ENCODE measurements around the gene TXNIP.
A peak's percentile ranks its signal among the peaks of the same experiment; 100 is the strongest.

Gene TXNIP

GRCh38 chr1:145963265-145964019 lies 32.9 kb downstream of the TXNIP start:
- no CpG with 5 or more reads among the region's 5 CpGs for WGBS (ENCODE audit: extremely low coverage, insufficient coverage, insufficient read length)
- H3K4me1 ChIP-seq (ENCODE audit: control insufficient read depth in 1 of 2, insufficient read depth in 2 of 2, low read length in 2 of 2): peaks cover 14 to 24% of the 10 kb centered on the region in 2 experiments
- no peak overlapping the region for H2AFZ ChIP-seq (ENCODE audit: insufficient read depth, low read length, poor library complexity)
- no peak overlapping the region for H2BK5ac ChIP-seq (ENCODE audit: low read depth, low read length, poor library complexity)
- no peak overlapping the region for H2BK12ac ChIP-seq (ENCODE audit: low read length)
- H2AK5ac ChIP-seq (ENCODE audit: low read length): no peak overlapping the region
- H3K14ac ChIP-seq (ENCODE audit: low read length): no peak overlapping the region
- H4K12ac ChIP-seq (ENCODE audit: low read depth, low read length): no peak overlapping the region
- H3K4me2 ChIP-seq (ENCODE audit: low read length): peak overlapping the region; percentile 66
- H4K91ac ChIP-seq (ENCODE audit: low read depth, low read length): no peak overlapping the region
- peaks cover 36% of the 10 kb centered on the region for H3K27me3 ChIP-seq (ENCODE audit: insufficient read depth, low read length)
- no peaks in the 10 kb centered on the region for H3K79me2 ChIP-seq (ENCODE audit: control insufficient read depth, insufficient read depth, low read length, poor library complexity)
- no peak overlapping the region for H3K9ac ChIP-seq (ENCODE audit: low read length)
- H3K18ac ChIP-seq (ENCODE audit: low read length): no peak overlapping the region
- H3K79me1 ChIP-seq (ENCODE audit: low read length): peaks cover 6% of the 10 kb centered on the region
- H3K4me3 ChIP-seq (ENCODE audit: low read depth, low read length): no peak overlapping the region
- no peaks in the 10 kb centered on the region for H3K36me3 ChIP-seq (ENCODE audit: control insufficient read depth in 1 of 2, insufficient read depth in 2 of 2, low read length in 2 of 2)
- H4K8ac ChIP-seq (ENCODE audit: low read depth, low read length): no peak overlapping the region
- no peak overlapping the region for H3K23ac ChIP-seq (ENCODE audit: low read length)
- H3K9me3 ChIP-seq (ENCODE audit: insufficient read depth, low read depth, low read length): peaks cover 2% of the 10 kb centered on the region
- H2BK120ac ChIP-seq (ENCODE audit: insufficient read depth, low read length, poor library complexity): no peak overlapping the region
- DNase-seq: peak; percentile 49 to 89
- H3K27ac ChIP-seq (ENCODE audit: low read depth, low read length): no peak overlapping the region
- H3K4ac ChIP-seq (ENCODE audit: low read depth, low read length): no peak overlapping the region

DNA sequence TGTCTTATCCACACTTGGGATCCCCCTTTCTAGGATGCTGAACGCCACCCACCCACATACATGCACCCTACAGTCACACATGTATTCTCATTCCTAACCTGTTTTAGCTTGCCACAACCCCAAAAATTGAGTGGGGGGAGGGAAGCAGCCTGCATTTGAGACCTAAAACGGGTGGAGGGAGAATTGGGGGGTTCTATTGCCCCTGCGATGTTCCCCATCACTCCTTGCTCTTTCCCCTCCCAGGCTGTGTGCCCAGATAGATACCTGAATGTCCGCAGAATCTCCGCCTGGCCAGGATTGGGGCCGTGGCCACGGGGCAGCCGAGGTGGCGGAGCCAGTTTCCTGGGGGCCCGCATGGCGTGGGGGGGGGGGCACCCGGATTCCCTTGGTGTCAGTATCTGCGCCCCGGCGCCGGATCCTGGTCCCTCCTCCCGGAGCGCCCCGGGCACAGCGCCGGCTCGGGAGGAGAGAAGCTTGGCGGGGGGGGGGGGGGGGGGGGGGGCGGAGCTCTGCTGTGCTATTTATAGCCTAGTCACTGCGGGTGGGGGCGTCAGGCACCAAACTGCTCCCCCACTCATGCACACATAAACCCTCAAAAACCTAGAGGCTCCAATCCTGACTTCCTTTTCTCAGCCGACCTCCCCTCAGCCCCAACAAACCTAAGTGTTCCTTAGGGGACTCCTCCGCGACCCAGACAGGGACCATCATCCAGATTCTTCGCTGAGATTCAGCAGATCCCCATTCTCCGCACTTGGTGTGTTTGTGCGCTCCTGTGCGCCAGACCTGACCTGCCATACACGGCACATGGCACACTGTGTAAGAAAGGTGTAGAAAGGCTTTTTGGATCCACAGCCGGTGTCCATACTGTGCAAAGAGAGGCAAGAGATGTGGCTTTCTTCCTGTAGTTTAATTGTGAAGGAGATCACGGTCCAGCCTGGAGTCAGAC lies 33.9 kb downstream of the TXNIP start:
- Histone ChIP-seq H2BK5ac (ENCODE audit: low read depth, low read length, poor library complexity) (no peak overlapping the region), H2BK120ac (ENCODE audit: insufficient read depth, low read length, poor library complexity) (no peak overlapping the region), H2BK12ac (ENCODE audit: low read length) (no peak overlapping the region), H2AFZ (ENCODE audit: insufficient read depth, low read length, poor library complexity) (no peak overlapping the region), H3K27me3 (ENCODE audit: insufficient read depth, low read length) (peaks cover 37% of the 10 kb centered on the region), H3K4me2 (ENCODE audit: low read length) (peak overlapping the region; percentile 94), H3K4me3 (ENCODE audit: low read depth, low read length) (no peak overlapping the region), H3K36me3 (ENCODE audit: control insufficient read depth in 1 of 2, insufficient read depth in 2 of 2, low read length in 2 of 2) (no peaks in the 10 kb centered on the region), H4K12ac (ENCODE audit: low read depth, low read length) (no peak overlapping the region), H3K23ac (ENCODE audit: low read length) (no peak overlapping the region), H3K79me2 (ENCODE audit: control insufficient read depth, insufficient read depth, low read length, poor library complexity) (no peaks in the 10 kb centered on the region), H3K18ac (ENCODE audit: low read length) (no peak overlapping the region), H3K9me3 (ENCODE audit: insufficient read depth, low read depth, low read length) (peaks cover 2% of the 10 kb centered on the region), H3K4ac (ENCODE audit: low read depth, low read length) (no peak overlapping the region), H3K27ac (ENCODE audit: low read depth, low read length) (no peak overlapping the region), H4K91ac (ENCODE audit: low read depth, low read length) (no peak overlapping the region), H4K8ac (ENCODE audit: low read depth, low read length) (no peak overlapping the region), H3K14ac (ENCODE audit: low read length) (no peak overlapping the region), H3K4me1 (ENCODE audit: control insufficient read depth in 1 of 2, insufficient read depth in 2 of 2, low read length in 2 of 2) (peaks cover 15 to 26% of the 10 kb centered on the region in 2 experiments), H3K9ac (ENCODE audit: low read length) (no peak overlapping the region), H2AK5ac (ENCODE audit: low read length) (no peak overlapping the region), H3K79me1 (ENCODE audit: low read length) (peaks cover 6% of the 10 kb centered on the region)
- no CpG with 5 or more reads among the region's 36 CpGs for WGBS (ENCODE audit: extremely low coverage, insufficient coverage, insufficient read length)
- DNase-seq: peak in 1 of 2 donors; percentile 24

DNA sequence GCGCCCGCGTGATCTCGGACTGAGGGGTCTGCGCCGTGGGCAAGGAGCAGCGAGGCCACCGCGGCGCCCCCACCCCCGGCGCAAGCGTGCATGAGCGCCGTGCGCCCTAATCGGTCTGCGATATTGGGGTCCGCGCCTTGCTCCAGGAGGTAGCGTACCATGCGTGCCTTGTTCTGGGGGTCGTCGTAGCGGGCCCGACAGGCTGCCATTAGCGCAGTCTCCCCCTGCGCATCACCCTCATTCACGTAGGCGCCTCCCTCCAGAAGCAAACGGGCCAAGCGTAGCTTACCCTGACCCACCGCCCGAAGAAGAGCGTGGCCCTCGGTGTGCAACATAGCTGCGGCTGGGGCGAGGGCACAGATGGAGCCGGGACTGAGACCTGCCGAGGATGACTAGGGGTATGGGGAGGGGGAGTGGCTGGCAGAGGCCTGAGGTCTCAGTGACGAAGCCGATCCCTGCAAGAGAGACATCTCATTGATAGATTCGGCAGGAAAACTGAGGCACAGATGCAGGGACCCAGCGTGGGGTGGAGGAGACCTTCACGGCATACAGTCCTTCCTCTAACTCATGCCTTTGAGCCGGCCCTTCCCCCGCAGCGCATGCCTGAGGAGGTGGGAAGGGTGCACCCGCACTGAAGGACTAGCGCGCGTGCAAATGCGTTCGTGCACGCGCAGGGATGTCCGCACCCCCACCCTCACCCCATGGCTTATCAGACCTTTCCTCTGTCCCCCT lies 34.8 kb downstream of the TXNIP start:
- no peak overlapping the region for H3K27ac ChIP-seq (ENCODE audit: low read depth, low read length)
- no peak overlapping the region for H3K14ac ChIP-seq (ENCODE audit: low read length)
- H3K9ac ChIP-seq (ENCODE audit: low read length): no peak overlapping the region
- H3K36me3 ChIP-seq (ENCODE audit: control insufficient read depth in 1 of 2, insufficient read depth in 2 of 2, low read length in 2 of 2): no peaks in the 10 kb centered on the region
- no peaks in the 10 kb centered on the region for H3K79me2 ChIP-seq (ENCODE audit: control insufficient read depth, insufficient read depth, low read length, poor library complexity)
- H3K4me1 ChIP-seq (ENCODE audit: control insufficient read depth in 1 of 2, insufficient read depth in 2 of 2, low read length in 2 of 2): peaks cover 16 to 26% of the 10 kb centered on the region in 2 experiments
- H2BK120ac ChIP-seq (ENCODE audit: insufficient read depth, low read length, poor library complexity): no peak overlapping the region
- WGBS (ENCODE audit: extremely low coverage, insufficient coverage, insufficient read length): no CpG with 5 or more reads among the region's 57 CpGs
- H3K4ac ChIP-seq (ENCODE audit: low read depth, low read length): no peak overlapping the region
- no peak overlapping the region for H4K8ac ChIP-seq (ENCODE audit: low read depth, low read length)
- H3K4me2 ChIP-seq (ENCODE audit: low read length): peak overlapping the region; percentile 94
- no peak overlapping the region for H4K91ac ChIP-seq (ENCODE audit: low read depth, low read length)
- H2BK5ac ChIP-seq (ENCODE audit: low read depth, low read length, poor library complexity): no peak overlapping the region
- H2AFZ ChIP-seq (ENCODE audit: insufficient read depth, low read length, poor library complexity): no peak overlapping the region
- no peak overlapping the region for H2BK12ac ChIP-seq (ENCODE audit: low read length)
- H3K27me3 ChIP-seq (ENCODE audit: insufficient read depth, low read length): peaks cover 40% of the 10 kb centered on the region
- H3K9me3 ChIP-seq (ENCODE audit: insufficient read depth, low read depth, low read length): peaks cover 2% of the 10 kb centered on the region
- H3K4me3 ChIP-seq (ENCODE audit: low read depth, low read length): peak overlapping the region; percentile 77
- no peak overlapping the region for H3K18ac ChIP-seq (ENCODE audit: low read length)
- no peak overlapping the region for H2AK5ac ChIP-seq (ENCODE audit: low read length)
- H4K12ac ChIP-seq (ENCODE audit: low read depth, low read length): no peak overlapping the region
- peak in 1 of 2 donors; percentile 29 for DNase-seq
- no peak overlapping the region for H3K23ac ChIP-seq (ENCODE audit: low read length)
- peaks cover 6% of the 10 kb centered on the region for H3K79me1 ChIP-seq (ENCODE audit: low read length)

DNA sequence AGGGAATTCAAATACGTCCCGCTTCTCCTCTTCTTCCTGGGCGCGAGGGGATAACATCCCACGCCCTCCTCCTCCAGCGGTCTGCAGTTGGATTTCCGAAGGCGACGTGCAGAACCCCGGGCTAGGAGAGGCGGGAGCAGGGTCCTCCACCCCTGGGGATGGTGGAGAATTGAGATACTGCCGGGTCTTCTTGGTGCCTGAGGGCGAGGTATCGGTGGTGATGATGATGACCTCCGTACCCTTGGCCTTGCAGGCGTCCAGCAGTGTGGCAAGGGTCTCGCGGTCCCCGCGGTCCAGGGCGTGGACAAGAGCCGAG lies 35.3 kb downstream of the TXNIP start:
- WGBS (ENCODE audit: extremely low coverage, insufficient coverage, insufficient read length): no CpG with 5 or more reads among the region's 22 CpGs
- peak overlapping the region; percentile 77 for H3K4me3 ChIP-seq (ENCODE audit: low read depth, low read length)
- no peak overlapping the region for H2AK5ac ChIP-seq (ENCODE audit: low read length)
- no peaks in the 10 kb centered on the region for H3K79me2 ChIP-seq (ENCODE audit: control insufficient read depth, insufficient read depth, low read length, poor library complexity)
- H2BK5ac ChIP-seq (ENCODE audit: low read depth, low read length, poor library complexity): no peak overlapping the region
- H3K14ac ChIP-seq (ENCODE audit: low read length): no peak overlapping the region
- H3K36me3 ChIP-seq (ENCODE audit: control insufficient read depth in 1 of 2, insufficient read depth in 2 of 2, low read length in 2 of 2): no peaks in the 10 kb centered on the region
- H3K18ac ChIP-seq (ENCODE audit: low read length): no peak overlapping the region
- peaks cover 6% of the 10 kb centered on the region for H3K79me1 ChIP-seq (ENCODE audit: low read length)
- H2AFZ ChIP-seq (ENCODE audit: insufficient read depth, low read length, poor library complexity): no peak overlapping the region
- H3K27ac ChIP-seq (ENCODE audit: low read depth, low read length): no peak overlapping the region
- no peak overlapping the region for H2BK12ac ChIP-seq (ENCODE audit: low read length)
- H3K9me3 ChIP-seq (ENCODE audit: insufficient read depth, low read depth, low read length): peaks cover 2% of the 10 kb centered on the region
- no peak overlapping the region for H3K4ac ChIP-seq (ENCODE audit: low read depth, low read length)
- H3K4me1 ChIP-seq (ENCODE audit: control insufficient read depth in 1 of 2, insufficient read depth in 2 of 2, low read length in 2 of 2): peaks cover 16 to 26% of the 10 kb centered on the region in 2 experiments
- H4K8ac ChIP-seq (ENCODE audit: low read depth, low read length): peak overlapping the region; percentile 48
- H2BK120ac ChIP-seq (ENCODE audit: insufficient read depth, low read length, poor library complexity): no peak overlapping the region
- no peak overlapping the region for H4K91ac ChIP-seq (ENCODE audit: low read depth, low read length)
- no peak overlapping the region for H4K12ac ChIP-seq (ENCODE audit: low read depth, low read length)
- H3K23ac ChIP-seq (ENCODE audit: low read length): no peak overlapping the region
- H3K9ac ChIP-seq (ENCODE audit: low read length): no peak overlapping the region
- peak overlapping the region; percentile 94 for H3K4me2 ChIP-seq (ENCODE audit: low read length)
- H3K27me3 ChIP-seq (ENCODE audit: insufficient read depth, low read length): peaks cover 40% of the 10 kb centered on the region
- DNase-seq: no peak
